Liver (tissue), 9 donors: ENCODE measurements around the gene KRT37. TPM values are rescaled to one million over a fixed set of nuclear protein-coding genes. Genes with fewer than 3 reads are reported as not detected.

ENCODE experiments used
- DNase-seq: peaks from one replicate; pipeline ENCODE4 v3.0.0-alpha.2; 2017; ENCODE audit warnings: low spot score
- H3K27ac ChIP-seq, 2 donors: one replicate each; pipeline ENCODE4 v1.7.0; 2013; ENCODE audit warnings: inconsistent platforms in 2 of 2, low read length in 2 of 2, control low read depth in 1 of 2, low read depth in 1 of 2, mild to moderate bottlenecking in 1 of 2
- H3K27me3 ChIP-seq, 4 donors: one replicate each; pipeline versions ENCODE4 v1.6.1 to v1.7.0; 2013; ENCODE audit warnings: low read length in 3 of 4, inconsistent platforms in 1 of 4, mild to moderate bottlenecking in 1 of 4, moderate library complexity in 1 of 4; ENCODE audit not compliant: control insufficient read depth in 4 of 4, insufficient read depth in 4 of 4
- H3K36me3 ChIP-seq, 4 donors: one replicate each; pipeline versions ENCODE4 v1.6.1 to v1.7.0; 2013; ENCODE audit warnings: low read length in 3 of 4, mild to moderate bottlenecking in 3 of 4, low read depth in 1 of 4, moderate library complexity in 1 of 4; ENCODE audit not compliant: control insufficient read depth in 4 of 4, insufficient read depth in 3 of 4
- H3K4me1 ChIP-seq, 4 donors: one replicate each; pipeline versions ENCODE4 v1.6.1 to v1.7.0; 2013; ENCODE audit warnings: low read length in 3 of 4, mild to moderate bottlenecking in 3 of 4, moderate library complexity in 1 of 4; ENCODE audit not compliant: control insufficient read depth in 4 of 4, insufficient read depth in 4 of 4
- H3K4me3 ChIP-seq, 3 donors: one replicate each; pipeline versions ENCODE4 v1.6.1 to v1.7.0; 2013; ENCODE audit warnings: low read length in 3 of 3, control low read depth in 1 of 3, low read depth in 1 of 3, mild to moderate bottlenecking in 1 of 3
- H3K9ac ChIP-seq, 2 donors: one replicate each; pipeline ENCODE4 v1.7.0; 2013; ENCODE audit warnings: low read length in 2 of 2, mild to moderate bottlenecking in 2 of 2, moderate library complexity in 2 of 2, control low read depth in 1 of 2, low read depth in 1 of 2
- H3K9me3 ChIP-seq, 4 donors: one replicate each; pipeline versions ENCODE4 v1.6.1 to v1.7.0; 2013; ENCODE audit warnings: low read length in 3 of 4; ENCODE audit not compliant: control insufficient read depth in 4 of 4
- EGR1 ChIP-seq, 2 donors: IDR thresholded peaks; 2 replicates each; pipeline ENCODE4 v1.6.1; 2016 to 2018; ENCODE audit warnings: antibody characterized with exemption in 2 of 2, low read depth in 2 of 2
- FOXA1 ChIP-seq: IDR thresholded peaks from 2 replicates; pipeline ENCODE4 v1.6.1; 2016; ENCODE audit warnings: antibody characterized with exemption
- FOXA2 ChIP-seq: IDR thresholded peaks from 2 replicates; pipeline ENCODE4 v1.6.1; 2016; ENCODE audit warnings: antibody characterized with exemption
- GABPA ChIP-seq, 2 donors: IDR thresholded peaks in 1 of 2; conservative IDR thresholded peaks in 1 of 2; 2 replicates each; pipeline ENCODE4 v1.6.1; 2016; ENCODE audit warnings: antibody characterized with exemption in 2 of 2, mild to moderate bottlenecking in 1 of 2, moderate library complexity in 1 of 2
- HNF4A ChIP-seq, 2 donors: conservative IDR thresholded peaks; 2 replicates each; pipeline ENCODE4 v1.6.1; 2016; ENCODE audit warnings: antibody characterized with exemption in 2 of 2, mild to moderate bottlenecking in 2 of 2
- HNF4G ChIP-seq: IDR thresholded peaks from 2 replicates; pipeline ENCODE4 v1.6.1; 2016; ENCODE audit warnings: antibody characterized with exemption
- JUND ChIP-seq, 2 donors: IDR thresholded peaks; 2 replicates each; pipeline ENCODE4 v1.6.1; 2016; ENCODE audit warnings: antibody characterized with exemption in 2 of 2
- NR2F2 ChIP-seq: IDR thresholded peaks from 2 replicates; pipeline ENCODE4 v1.6.1; 2016; ENCODE audit warnings: antibody characterized with exemption
- RAD21 ChIP-seq, 2 donors: IDR thresholded peaks; 2 replicates each; pipeline ENCODE4 v1.6.1; 2016; ENCODE audit warnings: antibody characterized with exemption in 2 of 2, mild to moderate bottlenecking in 2 of 2
- RXRA ChIP-seq, 2 donors: IDR thresholded peaks; 2 replicates each; pipeline ENCODE4 v1.6.1; 2017 to 2018; ENCODE audit warnings: antibody characterized with exemption in 2 of 2, mild to moderate bottlenecking in 1 of 2
- SP1 ChIP-seq: IDR thresholded peaks from 2 replicates; pipeline ENCODE4 v1.6.1; 2018; ENCODE audit warnings: antibody characterized with exemption, mild to moderate bottlenecking
- TAF1 ChIP-seq: conservative IDR thresholded peaks from 2 replicates; pipeline ENCODE4 v1.6.1; 2016; ENCODE audit warnings: antibody characterized with exemption, mild to moderate bottlenecking
- YY1 ChIP-seq: IDR thresholded peaks from 2 replicates; pipeline ENCODE4 v1.6.1; 2016; ENCODE audit warnings: antibody characterized with exemption, mild to moderate bottlenecking
- WGBS: extraction: QIAGEN DNeasy Blood & Tissue Kit; methylation state at CpG from one replicate; pipeline ENCODE4 v1.1.7; 2013; 5-methylcytosine and 5-hydroxymethylcytosine counted together
- polyA plus RNA-seq, 2 donors: library from polyadenylated mRNA; stranded (reverse) in 1 of 2; unstranded in 1 of 2; fragments of 200-250 nt in 1 of 2; fragments of >200 nt in 1 of 2; fragmentation: Nextera tagmentation in 1 of 2; extraction: Ambion mirVana in 1 of 2; gene quantifications; one replicate each; pipeline versions ENCODE4 v1.2.1 to v1.2.3, GENCODE V29; 2013 to 2015
- total RNA-seq, 2 donors: library from RNA; depleted of rRNA; stranded (reverse); fragments of >200 nt; gene quantifications; one replicate each; pipeline ENCODE4 v1.2.3, GENCODE V29; 2014
- TF ChIP-seq, protein P1 (sequence below): IDR thresholded peaks from 2 replicates; pipeline ENCODE4 v1.6.1; 2016; ENCODE audit warnings: antibody characterized with exemption
- TF ChIP-seq, protein P2 (sequence below): fragments of 150-350 bp; IDR thresholded peaks from 2 replicates; pipeline ENCODE4 v1.5.1; 2017; ENCODE audit warnings: improper control_type of control experiment, low read depth, low read length; ENCODE audit not compliant: missing input control
- TF ChIP-seq, protein P3 (sequence below): IDR thresholded peaks from 2 replicates; pipeline ENCODE4 v1.6.1; 2016; ENCODE audit warnings: antibody characterized with exemption
- TF ChIP-seq, protein P4 (sequence below): IDR thresholded peaks from 2 replicates; pipeline ENCODE4 v1.6.1; 2016; ENCODE audit warnings: antibody characterized with exemption, mild to moderate bottlenecking
- TF ChIP-seq, protein P5 (sequence below): IDR thresholded peaks from 2 replicates; pipeline ENCODE4 v1.6.1; 2016; ENCODE audit warnings: antibody characterized with exemption
- donor health status: healthy.
- donor health status: healthy.
- donor health status: healthy.
- donor health status: healthy.
- donor health status: healthy.

Gene KRT37
- total and polyA plus RNA-seq, 4 donors: not detected

DNA sequence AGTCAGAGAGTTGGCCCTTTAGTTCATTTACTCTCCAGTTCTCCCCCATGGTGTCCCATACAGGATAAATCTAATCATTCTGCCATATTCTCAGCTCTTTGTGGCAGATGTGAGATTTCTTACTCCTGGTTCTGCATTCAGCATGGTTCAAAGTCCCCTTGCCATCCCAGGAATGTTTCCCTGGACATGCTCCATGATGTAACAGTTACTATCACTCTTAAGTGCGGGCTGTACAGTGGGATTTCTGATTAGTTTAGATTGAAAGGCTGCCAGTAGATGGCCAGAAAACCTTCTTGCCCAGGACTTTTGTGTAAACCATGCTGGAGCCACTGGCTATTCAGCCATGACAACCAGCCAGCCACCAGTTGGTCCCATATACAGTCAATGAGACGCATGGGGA lies 10.4 kb downstream of the KRT37 start:
- H3K9ac ChIP-seq: no peak overlapping the region
- WGBS: 93% methylated on average over 2 of the region's 2 CpGs
- H3K4me1 ChIP-seq: peaks cover 0 to 17% (median 10%) of the 10 kb centered on the region in 4 donors
- no peak for DNase-seq
- no peaks in the 10 kb centered on the region for H3K9me3 ChIP-seq
- TF ChIP-seq HNF4G: no peak
- no peak for TF ChIP-seq YY1
- TF ChIP-seq JUND (IDR thresholded peaks at IDR 0.05): no peak
- TF ChIP-seq RAD21 (IDR thresholded peaks at IDR 0.05): no peak
- TF ChIP-seq FOXA1: no peak
- no peak for TF ChIP-seq RXRA (IDR thresholded peaks at IDR 0.05)
- no peak for TF ChIP-seq GABPA (IDR thresholded peaks at IDR 0.05 in 1 of 2, conservative IDR thresholded peaks at IDR 0.05 in 1 of 2)
- TF ChIP-seq, protein P1, sequence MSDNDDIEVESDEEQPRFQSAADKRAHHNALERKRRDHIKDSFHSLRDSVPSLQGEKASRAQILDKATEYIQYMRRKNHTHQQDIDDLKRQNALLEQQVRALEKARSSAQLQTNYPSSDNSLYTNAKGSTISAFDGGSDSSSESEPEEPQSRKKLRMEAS: no peak
- no peak for TF ChIP-seq TAF1
- TF ChIP-seq HNF4A (conservative IDR thresholded peaks at IDR 0.05): no peak
- no peak for TF ChIP-seq FOXA2
- TF ChIP-seq, protein P2, sequence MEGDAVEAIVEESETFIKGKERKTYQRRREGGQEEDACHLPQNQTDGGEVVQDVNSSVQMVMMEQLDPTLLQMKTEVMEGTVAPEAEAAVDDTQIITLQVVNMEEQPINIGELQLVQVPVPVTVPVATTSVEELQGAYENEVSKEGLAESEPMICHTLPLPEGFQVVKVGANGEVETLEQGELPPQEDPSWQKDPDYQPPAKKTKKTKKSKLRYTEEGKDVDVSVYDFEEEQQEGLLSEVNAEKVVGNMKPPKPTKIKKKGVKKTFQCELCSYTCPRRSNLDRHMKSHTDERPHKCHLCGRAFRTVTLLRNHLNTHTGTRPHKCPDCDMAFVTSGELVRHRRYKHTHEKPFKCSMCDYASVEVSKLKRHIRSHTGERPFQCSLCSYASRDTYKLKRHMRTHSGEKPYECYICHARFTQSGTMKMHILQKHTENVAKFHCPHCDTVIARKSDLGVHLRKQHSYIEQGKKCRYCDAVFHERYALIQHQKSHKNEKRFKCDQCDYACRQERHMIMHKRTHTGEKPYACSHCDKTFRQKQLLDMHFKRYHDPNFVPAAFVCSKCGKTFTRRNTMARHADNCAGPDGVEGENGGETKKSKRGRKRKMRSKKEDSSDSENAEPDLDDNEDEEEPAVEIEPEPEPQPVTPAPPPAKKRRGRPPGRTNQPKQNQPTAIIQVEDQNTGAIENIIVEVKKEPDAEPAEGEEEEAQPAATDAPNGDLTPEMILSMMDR: no peak
- TF ChIP-seq, protein P3, sequence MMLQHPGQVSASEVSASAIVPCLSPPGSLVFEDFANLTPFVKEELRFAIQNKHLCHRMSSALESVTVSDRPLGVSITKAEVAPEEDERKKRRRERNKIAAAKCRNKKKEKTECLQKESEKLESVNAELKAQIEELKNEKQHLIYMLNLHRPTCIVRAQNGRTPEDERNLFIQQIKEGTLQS: no peak
- TF ChIP-seq EGR1 (IDR thresholded peaks at IDR 0.05; ENCODE audit: low read depth in 2 of 2): no peak
- TF ChIP-seq NR2F2: no peak
- TF ChIP-seq, protein P4, sequence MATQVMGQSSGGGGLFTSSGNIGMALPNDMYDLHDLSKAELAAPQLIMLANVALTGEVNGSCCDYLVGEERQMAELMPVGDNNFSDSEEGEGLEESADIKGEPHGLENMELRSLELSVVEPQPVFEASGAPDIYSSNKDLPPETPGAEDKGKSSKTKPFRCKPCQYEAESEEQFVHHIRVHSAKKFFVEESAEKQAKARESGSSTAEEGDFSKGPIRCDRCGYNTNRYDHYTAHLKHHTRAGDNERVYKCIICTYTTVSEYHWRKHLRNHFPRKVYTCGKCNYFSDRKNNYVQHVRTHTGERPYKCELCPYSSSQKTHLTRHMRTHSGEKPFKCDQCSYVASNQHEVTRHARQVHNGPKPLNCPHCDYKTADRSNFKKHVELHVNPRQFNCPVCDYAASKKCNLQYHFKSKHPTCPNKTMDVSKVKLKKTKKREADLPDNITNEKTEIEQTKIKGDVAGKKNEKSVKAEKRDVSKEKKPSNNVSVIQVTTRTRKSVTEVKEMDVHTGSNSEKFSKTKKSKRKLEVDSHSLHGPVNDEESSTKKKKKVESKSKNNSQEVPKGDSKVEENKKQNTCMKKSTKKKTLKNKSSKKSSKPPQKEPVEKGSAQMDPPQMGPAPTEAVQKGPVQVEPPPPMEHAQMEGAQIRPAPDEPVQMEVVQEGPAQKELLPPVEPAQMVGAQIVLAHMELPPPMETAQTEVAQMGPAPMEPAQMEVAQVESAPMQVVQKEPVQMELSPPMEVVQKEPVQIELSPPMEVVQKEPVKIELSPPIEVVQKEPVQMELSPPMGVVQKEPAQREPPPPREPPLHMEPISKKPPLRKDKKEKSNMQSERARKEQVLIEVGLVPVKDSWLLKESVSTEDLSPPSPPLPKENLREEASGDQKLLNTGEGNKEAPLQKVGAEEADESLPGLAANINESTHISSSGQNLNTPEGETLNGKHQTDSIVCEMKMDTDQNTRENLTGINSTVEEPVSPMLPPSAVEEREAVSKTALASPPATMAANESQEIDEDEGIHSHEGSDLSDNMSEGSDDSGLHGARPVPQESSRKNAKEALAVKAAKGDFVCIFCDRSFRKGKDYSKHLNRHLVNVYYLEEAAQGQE: no peak
- no peak overlapping the region for H3K27ac ChIP-seq
- no peak overlapping the region for H3K4me3 ChIP-seq
- no peaks in the 10 kb centered on the region for H3K36me3 ChIP-seq
- no peaks in the 10 kb centered on the region for H3K27me3 ChIP-seq

DNA sequence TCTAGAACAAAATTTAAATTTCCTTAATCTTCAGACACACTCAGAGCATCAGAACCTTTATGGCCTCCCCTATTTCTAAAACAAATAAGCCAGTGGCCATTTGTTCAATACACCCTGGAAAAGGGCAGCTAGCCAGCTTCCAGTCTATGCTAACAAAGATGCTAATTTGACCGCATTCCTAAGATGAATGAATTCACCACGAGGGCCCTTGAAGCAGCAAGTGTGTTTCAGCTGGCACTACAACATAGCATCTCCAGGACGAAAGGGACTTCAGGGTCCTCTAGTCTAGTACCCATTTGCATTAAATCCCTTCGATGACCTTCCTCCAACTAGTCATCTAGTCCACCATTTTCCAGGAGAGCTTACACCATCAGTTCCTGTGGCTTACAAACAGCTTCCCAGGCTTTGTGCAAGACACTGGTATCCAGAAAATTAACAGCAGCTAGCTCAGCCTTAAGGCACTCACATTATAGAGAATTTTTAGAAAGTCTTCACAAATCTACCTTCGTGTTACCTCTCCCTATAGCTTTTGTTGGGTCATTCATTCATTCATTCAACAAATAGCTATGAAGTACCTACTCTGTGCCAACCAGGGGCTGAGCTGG lies 10.9 kb downstream of the KRT37 start:
- 77% methylated on average over 5 of the region's 5 CpGs for WGBS
- Histone ChIP-seq H3K36me3 (no peaks in the 10 kb centered on the region), H3K9me3 (no peaks in the 10 kb centered on the region), H3K27me3 (no peaks in the 10 kb centered on the region), H3K27ac (no peak overlapping the region), H3K9ac (no peak overlapping the region), H3K4me1 (peaks cover 0 to 17% (median 10%) of the 10 kb centered on the region in 4 donors), H3K4me3 (no peak overlapping the region)
- no peak for DNase-seq
- TF ChIP-seq, protein P2: no peak
- TF ChIP-seq, protein P5, sequence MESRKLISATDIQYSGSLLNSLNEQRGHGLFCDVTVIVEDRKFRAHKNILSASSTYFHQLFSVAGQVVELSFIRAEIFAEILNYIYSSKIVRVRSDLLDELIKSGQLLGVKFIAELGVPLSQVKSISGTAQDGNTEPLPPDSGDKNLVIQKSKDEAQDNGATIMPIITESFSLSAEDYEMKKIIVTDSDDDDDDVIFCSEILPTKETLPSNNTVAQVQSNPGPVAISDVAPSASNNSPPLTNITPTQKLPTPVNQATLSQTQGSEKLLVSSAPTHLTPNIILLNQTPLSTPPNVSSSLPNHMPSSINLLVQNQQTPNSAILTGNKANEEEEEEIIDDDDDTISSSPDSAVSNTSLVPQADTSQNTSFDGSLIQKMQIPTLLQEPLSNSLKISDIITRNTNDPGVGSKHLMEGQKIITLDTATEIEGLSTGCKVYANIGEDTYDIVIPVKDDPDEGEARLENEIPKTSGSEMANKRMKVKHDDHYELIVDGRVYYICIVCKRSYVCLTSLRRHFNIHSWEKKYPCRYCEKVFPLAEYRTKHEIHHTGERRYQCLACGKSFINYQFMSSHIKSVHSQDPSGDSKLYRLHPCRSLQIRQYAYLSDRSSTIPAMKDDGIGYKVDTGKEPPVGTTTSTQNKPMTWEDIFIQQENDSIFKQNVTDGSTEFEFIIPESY: no peak
- TF ChIP-seq, protein P3: no peak
- TF ChIP-seq SP1 (no peak), NR2F2 (no peak), TAF1 (no peak), FOXA1 (no peak), GABPA (IDR thresholded peaks at IDR 0.05 in 1 of 2, conservative IDR thresholded peaks at IDR 0.05 in 1 of 2) (no peak), RXRA (IDR thresholded peaks at IDR 0.05) (no peak)
- TF ChIP-seq, protein P1: no peak
